Measurements from ENCODE around the gene TCP11L2.
"Not testable (repeated sequence)": the region's sequence is repeated elsewhere in the genome, so short reads cannot be mapped to it uniquely, and the experiment has no call there.

The TCP11L2 gene

DNA sequence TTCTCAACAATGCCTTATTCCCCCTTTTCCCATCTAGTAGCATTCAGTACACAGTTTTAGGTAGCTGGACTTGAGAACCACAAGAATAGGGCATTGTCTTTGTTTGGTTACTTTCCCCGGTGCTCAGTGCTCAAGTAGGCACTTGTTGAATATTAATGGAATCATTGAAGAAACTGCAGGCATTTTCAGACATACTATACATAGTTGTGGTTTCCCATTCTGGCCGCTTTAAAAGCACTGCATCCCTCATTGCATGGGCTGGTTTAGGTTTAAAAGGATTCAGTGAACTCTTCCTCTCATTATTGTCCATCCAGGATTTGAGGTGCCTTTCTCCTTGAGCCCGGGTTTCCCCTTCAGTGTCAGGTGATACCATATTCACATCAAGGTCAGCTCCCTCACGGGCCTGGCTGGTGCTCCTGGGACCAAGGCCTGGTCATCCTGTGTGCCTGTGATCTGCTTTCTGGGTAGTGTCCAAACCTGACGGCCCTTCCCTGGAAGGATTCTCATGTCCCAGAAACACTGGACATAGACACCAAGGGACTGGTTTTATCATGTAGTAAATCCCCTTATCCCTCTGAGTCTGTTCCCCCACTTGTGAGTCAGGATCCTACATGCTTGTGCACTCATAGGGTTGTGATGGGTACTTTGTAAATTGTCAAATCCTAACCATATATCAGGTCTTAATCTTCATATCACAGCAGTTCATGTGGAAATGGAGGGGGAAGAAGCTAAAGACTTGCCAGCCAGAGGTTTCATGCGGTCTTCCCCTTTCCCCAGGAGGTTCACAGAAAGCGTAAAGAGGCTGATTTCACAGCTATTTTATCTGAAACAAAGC lies 7.4 kb downstream of the TCP11L2 start:
- no peak for DNase-seq

DNA sequence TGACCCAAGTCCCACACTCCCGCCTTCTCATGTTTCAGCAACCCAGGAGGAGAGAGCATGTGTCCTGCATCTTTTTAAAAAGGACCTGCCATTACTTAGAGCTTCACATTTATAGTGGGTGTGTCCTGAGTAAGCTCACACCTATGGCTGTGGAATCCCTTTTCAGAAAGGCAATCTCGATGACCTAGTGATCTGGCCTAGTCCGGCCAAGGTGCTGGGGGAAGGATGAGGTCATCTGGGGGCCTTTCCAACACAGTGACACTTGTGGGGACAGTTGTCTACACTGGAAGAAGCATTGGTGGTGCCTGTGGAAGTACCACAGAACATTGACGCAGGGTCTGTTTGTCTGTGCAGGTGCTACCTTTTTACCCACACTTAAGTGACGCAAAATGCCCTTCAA lies 8.2 kb downstream of the TCP11L2 start:
- DNase-seq: no peak

DNA sequence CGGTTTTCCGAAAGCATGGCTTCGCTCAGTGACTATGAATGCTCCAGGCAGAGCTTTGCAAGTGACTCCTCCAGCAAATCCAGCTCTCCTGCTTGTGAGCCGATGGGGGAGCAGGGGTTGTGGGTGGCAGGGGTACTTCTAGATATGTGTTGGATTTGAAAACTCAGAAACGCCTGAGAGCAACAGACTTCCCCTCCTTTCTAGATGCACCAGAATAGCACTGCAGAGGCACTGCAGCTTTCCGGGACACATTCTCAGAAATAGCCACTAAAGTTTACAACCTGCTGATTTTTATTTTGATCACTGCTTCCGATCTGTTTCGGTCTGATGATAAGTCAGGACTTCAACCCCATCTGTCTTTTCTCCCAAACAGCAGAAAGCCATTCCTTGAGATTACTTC lies 8.6 kb downstream of the TCP11L2 start:
- no peak for DNase-seq

DNA sequence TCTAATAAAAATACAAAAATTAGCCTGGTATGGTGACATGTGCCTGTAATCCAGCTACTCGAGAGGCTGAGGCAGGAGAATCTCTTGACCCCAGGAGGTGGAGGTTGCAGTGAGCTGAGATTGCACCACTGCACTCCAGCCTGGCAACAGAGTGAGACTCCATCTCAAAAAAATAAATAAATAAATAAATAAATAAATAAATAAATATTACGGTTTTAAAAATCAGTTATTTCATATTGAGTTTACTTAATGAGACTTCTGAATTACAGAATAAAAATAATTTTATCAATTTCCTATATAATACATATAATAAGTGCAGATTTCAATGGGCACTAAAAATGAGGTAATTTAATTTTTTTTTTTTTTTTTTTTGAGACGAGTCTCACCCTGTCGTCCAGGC lies 10.9 kb downstream of the TCP11L2 start:
- DNase-seq: not testable (repeated sequence)

DNA sequence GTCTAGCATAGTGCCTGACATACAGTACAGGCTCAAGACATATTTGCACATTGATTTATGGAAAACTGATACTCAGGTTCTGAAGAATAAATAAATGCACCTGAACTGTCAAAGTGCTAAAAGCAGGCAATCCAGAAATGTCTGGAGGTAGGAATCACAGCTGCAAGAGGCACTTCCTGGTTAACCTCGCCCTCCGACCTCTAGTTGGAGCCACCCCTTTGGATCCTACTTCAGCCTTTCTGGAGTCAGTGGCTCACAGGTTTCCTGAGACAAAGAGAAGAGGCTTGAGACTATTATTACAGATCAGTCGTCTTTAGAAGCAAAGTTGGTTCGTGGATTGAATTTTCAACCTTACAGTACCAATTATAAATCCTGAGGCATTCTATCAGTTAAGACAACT lies 13.0 kb downstream of the TCP11L2 start:
- no peak for DNase-seq

DNA sequence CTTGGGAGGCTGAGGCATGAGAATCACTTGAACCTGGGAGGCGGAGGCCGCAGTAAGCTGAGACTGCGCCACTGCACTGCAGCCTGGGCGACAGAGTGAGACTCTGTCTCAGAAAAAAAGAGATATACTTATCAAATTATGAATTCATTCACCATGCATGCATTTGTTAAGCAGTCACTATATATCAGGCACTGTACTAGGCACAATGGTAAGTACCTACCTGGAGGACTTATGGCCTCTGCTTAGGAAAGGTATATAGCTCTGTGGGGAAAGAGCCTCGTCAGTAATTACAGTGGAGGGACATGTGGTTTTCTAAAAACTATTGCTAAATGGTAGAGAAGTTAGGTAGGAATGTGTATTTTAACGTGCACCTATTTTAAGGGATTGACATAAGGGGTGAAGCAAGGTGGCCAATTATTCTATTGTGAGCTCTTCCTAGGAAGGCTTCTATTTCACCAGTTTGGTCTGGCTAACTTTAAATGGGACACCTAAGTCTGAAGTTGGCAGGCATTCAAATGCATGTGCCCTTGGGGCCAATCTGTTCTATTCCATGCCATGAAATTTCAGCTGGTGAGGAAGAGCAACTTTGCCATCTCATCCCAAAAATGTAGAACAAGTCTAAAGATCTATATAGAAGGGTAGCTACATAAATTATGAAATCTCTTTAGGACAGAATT lies 15.0 kb downstream of the TCP11L2 start:
- no peak for DNase-seq

DNA sequence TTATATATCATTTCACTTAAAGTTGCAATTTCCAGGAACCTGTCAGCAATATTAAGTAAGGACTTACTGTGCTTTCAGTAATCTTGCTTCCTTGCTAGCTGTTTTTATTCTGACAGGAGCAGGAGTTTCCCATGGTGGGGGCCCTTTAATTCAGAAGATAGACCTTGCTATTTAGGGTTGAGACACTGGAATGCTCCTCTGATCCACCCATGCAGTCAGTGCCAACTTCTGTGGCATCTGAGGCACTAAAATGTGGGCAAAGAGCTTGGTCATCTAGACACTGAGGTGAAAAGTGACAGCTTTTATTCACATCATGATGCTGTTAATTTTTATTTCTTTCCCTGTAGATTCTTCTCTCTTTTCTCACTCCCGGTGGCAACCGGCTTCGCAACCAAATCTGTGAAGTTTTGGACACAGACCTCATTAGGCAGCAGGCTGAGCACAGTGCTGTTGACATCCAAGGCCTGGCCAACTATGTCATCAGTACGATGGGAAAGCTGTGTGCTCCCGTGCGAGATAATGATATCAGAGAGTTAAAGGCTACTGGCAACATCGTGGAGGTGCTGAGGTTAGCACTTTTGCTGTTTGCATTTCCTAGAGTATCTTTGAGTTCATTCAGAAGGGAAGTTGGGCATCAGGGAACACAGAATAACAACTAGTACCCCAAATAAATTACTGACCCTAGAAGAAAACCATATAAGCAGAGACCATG lies 18.8 kb downstream of the TCP11L2 start:
- DNase-seq: no peak

DNA sequence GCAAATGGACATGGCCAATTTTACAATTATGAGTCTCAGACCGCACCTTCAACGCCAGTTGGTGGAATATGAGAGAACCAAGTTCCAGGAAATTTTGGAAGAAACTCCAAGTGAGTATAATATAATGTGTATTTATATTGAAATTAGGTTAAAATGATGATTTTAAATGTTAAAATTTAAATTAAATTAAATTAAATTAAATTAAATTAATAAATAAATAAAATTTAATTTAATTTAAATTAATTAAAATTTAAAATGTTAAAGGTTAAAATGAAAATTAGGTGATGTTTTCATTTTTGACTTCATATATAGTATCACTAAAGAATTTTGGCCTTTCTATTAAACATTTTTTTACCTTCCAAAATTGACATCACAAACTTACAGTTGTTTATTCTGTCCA lies 21.0 kb downstream of the TCP11L2 start:
- no peak for DNase-seq

DNA sequence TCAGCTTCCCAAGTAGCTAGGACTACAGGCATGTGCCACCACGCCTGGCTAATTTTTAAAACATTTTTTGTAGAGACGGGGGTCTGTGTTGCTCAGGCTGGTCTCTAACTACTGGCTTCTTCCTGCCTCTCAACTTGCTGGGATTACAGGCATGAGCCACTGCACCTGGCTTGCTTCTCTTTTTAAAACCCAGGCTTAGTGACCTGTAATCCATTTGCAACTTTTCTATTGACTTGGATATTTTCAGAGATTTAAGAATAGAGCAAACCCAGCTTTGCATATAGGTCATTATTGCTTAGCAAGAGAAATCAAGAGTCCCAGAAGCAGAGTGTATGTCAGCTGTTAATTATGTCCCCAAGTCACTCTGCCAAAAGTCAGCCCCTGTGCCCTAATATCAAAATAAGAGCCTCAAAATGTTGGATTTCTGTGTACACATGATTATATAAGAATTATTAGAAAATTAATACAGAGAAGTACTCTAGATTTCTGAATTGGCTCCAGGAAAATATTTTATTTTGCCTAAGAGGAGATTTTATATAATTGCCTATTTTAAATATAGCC lies 24.9 kb downstream of the TCP11L2 start:
- no peak for DNase-seq

DNA sequence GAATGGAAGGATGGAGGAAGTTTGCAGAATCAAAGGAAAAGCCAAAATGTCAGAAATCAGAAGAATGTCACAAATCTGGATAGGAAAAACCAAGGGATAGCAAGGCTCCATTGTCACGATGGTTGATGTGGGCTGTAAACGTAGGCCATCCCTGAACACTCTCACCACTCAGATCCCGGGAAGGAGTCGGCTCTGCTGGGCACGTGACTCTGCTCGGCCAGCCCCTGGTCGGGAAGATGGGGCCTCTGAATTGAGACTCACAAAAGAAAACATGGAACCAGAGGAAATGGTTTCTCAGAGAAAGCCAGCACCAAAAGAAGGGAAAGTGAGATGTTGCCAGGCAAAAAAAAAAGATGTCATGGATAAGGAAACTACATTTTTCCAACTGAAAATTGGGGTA lies 26.2 kb downstream of the TCP11L2 start:
- DNase-seq: no peak

DNA sequence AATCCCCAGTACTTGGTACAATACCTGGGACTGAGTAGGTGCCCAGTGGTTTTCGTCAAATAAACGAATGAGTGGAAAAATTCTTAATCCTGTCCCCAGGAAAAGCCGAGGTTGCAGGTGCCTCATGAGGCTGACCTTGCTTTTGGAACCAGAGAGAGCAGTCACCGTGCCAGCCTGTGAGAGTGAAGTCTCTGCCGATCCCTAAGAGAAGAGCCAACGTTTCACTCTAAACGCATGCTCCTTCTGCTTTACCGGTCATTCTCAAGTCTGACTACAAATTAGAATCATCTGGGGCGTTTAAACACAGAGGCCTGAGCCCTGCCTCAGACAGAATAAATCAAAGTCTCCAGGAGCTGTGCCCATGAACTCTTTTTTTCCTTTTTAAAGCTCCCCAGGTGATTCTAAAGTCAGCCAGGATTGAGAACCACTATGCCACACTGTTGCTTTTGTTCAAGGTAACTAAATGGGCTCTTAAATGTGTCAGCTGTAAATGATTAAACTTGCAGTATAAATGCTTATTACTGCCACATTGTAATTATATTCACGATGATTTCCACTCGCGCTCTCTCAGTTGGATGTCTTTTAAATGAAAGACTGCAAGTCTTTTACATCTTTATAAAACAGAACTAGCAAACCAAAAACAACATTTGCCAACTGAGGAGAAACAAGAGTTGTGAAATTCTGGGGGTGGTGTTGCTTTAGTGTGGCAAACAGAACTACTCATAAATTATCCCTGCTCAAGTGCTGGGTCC lies 26.9 kb downstream of the TCP11L2 start:
- no peak for DNase-seq

DNA sequence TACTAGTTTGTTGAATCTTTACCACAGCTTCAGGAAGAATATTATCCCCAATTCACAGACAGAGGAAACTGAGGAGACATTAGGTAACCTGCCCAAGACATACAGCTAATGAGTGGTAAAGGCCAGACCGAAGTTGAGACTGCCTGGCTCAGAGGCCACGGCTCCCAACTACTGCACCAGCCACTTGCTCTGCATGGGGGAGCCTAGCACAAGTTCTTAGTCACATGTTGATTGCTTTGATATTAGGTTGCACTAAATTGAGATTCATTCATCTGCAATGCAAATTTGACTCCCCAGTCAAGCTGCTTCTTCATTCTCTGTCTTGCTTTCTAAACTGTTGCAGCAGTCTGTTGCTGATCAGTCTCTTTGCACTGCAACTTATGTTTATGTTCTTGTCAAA lies 29.1 kb downstream of the TCP11L2 start:
- DNase-seq: no peak

DNA sequence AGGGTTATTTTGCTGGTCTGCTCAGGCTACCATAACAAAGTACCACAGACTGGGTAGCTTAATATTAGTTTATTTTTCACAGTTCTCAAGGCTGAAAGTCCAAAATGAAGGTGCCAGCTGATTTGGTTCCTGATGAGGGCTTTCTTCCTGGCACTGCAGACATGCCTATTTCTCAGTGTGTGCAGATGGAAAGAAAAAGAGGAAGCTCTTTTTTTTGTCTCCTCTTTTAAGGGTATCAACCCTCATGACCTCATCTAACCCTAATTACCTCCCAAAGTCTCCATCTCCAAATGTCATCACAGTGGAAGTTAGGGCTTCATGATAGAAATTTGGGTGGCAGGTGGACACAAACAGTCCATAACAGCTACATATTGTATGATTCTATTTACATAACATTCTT lies 30.0 kb downstream of the TCP11L2 start:
- DNase-seq: peak in 1 of 2 experiments; percentile 19

DNA sequence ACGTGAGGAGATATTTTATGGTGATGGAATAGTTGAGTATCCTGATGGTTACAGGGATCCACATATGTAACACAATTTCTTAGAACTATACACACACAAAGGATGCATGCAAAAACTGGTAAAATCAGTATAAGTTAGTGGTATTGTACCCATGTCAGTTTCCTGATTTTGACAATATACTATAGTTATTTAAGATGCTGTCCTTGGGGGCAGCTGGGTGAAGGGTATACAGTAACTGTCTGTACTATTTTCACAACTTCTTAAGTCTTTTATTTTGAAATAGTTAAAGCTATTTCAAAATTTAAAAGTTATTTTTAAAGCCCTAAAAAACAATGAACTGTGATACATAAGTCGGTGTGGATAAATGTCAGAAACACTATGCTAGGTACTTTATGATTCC lies 30.5 kb downstream of the TCP11L2 start:
- DNase-seq: no peak

DNA sequence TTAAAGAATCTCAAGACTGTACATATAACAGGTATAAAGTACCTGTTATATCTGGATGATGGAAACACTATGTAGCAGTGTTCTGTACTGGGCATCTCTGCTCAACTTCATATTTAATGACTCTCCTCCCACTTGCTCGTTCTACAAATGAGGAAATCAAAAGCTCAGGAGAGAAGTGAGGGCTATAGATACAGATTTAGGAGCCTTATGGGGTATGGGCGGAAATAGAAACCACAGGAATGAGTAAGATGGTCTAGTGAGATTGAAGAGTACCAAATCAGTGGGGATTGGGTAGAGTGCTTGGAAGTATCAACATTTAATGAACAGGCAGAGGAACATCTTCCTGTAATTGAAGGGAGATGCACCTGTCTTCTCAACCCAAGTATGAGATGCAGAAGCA lies 31.2 kb downstream of the TCP11L2 start:
- no peak for DNase-seq

DNA sequence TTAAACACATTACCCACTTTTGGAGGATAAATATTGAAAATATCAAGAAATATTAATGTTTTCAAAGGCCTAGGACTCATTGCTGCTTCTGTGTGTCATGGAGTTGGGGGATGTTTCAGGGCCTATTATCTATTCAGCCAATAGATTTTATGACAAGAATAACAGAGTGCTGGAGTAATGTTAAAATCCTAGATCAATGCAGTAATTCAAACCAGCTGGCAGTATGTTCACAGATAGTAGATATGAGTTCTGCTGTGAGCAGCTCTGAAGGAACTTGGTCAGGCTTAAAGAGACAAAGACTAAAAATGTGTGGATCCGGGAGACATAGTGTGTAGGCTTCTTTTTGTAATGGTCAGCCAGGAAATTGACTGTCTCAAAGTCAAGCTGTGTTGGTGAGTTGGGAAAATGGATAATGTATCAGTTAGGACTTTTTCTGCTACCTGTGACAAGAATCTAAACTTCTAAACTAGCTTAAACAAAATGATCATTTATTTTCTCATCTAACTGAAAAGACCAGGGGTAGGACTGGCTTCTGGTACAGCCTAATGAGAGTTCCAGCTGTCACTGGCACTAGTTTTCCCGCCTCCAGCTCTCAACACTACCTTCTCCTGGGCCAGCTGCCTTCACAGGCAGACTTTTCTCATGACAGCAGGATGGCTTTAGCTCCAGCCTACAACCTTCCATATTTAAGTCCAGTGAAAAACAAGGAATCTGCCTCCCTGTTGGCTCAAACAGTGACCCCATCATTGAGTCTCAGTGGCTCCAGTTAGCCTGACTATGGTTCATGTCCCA lies 38.7 kb downstream of the TCP11L2 start:
- no peak for DNase-seq

DNA sequence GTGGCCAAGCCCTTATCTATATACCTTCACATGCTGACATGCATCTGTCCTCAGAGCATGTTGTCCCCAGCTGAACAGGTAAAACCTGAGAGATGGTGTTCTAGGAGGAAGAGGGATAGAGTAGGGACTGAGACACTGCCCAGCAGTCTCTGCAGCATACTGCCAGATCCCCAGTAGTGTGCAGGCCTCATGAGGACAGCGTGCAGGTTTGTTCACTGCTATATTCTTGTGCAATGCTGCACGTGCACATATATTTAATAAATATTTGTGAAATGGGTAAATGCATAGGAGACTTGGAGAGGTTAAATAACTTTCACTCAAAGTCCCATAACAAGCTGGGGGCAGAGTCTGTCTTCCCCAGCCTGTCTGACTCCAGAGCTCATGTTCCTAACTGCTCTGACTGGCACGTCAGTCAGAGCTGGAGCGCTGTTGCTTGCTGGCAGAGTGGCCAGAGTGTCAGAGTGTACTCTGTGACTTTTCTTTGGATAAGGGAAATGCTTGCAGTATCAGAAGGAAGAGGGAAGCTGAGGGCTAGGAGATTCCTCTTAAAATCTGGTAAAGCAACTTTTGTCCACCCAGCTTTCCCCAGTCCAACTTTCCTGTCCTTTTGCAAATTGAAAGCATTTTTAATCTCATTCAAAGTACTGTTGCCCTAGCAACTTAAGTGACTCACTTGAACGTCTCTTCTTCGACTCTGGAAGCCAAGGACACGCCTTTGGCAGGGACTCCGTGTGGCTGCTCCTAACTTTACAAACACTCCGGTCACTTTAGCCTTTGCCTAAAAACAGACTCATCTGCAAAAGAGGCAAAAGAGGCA lies 40.1 kb downstream of the TCP11L2 start:
- DNase-seq: no peak

DNA sequence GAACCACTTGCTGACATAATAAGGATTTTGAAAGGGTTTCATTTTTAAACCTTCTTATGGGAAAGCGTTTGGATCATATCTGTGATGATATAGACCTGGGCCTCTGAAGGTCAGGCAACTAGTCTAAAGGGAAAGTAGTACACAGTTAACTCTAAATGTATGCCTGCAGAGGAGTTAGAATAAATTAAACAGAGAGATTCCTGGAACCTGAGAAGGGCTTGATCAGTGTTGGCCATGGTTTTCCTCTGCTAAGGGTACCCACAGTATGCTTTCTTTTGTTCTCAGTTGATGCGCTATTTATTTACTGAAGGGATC lies 40.6 kb downstream of the TCP11L2 start:
- no peak for DNase-seq

DNA sequence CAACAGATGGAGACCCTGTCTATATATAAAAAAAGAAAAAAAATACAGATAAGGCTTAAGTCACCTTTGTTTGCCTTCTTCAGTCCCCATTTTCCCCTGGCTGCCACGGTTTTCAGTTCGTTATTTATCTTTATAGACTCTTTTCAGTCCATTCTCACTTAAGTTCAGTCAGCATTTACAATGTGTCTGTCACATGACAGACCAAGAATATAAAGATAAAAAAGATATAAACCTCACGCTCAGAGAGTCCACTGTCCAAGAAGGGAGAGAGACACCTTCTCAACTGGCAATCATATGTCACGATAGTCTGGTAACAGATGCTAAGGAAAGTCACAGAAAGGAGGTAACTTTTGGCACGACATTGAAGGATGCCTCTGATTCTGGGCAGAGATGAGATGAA lies 41.6 kb downstream of the TCP11L2 start:
- DNase-seq: no peak

DNA sequence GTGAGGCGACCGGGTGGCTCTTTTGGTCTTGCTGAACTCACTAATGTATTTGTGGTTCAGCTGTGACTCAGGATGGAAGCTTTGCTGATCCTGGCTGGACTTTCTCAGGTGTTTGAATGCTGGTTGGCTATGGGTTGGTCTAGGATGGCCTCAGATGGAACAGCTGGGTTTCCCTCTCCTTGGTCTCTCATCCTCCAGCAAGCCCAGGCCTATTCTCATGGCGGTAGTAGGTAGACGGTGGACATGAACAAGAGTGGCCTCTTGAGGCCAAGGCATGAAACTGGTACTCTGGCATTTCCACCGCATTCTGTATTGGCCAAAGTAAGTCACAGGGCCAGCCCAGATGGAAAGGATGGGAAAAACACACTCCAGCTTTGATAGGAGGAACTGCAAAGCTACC lies 43.2 kb downstream of the TCP11L2 start:
- peak; percentile 20 to 39 for DNase-seq

DNA sequence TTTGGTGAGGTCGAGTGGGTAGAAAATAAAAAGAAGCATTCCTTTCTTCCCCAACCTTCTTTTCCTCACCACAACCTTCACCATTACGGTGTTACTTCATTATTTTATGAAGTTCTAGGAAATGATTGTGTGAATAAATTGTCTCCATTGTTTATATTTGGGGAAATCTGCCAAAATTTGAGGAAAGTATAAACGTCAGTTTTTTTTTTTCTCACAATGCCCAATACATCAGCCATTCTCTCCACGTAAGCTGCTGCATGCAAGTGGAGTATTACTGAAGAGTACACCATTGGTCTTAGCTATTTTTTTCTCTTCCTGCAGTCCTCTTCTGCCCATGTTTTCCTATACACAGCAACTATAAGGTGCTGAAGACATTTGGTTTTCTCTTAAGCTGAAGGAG lies 45.9 kb downstream of the TCP11L2 start:
- no peak for DNase-seq
